Endodermal cell (in vitro differentiated cells): ENCODE data around the gene UGCG. TPM values are rescaled to one million over a fixed set of nuclear protein-coding genes. Genes with fewer than 3 reads are reported as not detected.

Experiments
- DNase-seq: peaks from one replicate; pipeline ENCODE4 v3.0.0-alpha.2; 2017
- H3K27ac ChIP-seq: 2 replicates; pipeline ENCODE4 v1.5.1; 2013; ENCODE audit warnings: mild to moderate bottlenecking, low read depth, low read length, moderate library complexity
- H3K27me3 ChIP-seq: 2 replicates; pipeline ENCODE4 v1.6.1; 2013; ENCODE audit warnings: mild to moderate bottlenecking, low read length, moderate library complexity; ENCODE audit not compliant: insufficient read depth, control insufficient read depth, poor library complexity, severe bottlenecking
- H3K36me3 ChIP-seq: 2 replicates; pipeline ENCODE4 v1.7.0; 2013; ENCODE audit warnings: mild to moderate bottlenecking, low read length, moderate library complexity; ENCODE audit not compliant: control insufficient read depth, insufficient read depth
- H3K4me1 ChIP-seq: one replicate; pipeline ENCODE4 v1.7.0; 2013; ENCODE audit warnings: low read length; ENCODE audit not compliant: control insufficient read depth, insufficient read depth
- H3K4me3 ChIP-seq: 2 replicates; pipeline ENCODE4 v1.5.1; 2013; ENCODE audit warnings: mild to moderate bottlenecking, low read length, moderate library complexity
- H3K9ac ChIP-seq: 2 replicates; pipeline ENCODE4 v1.6.1; 2013; ENCODE audit warnings: mild to moderate bottlenecking, low read length, moderate library complexity; ENCODE audit not compliant: poor library complexity, severe bottlenecking; ENCODE audit errors: extremely low read depth
- H3K9me3 ChIP-seq: 2 replicates; pipeline ENCODE4 v1.6.1; 2013; ENCODE audit warnings: mild to moderate bottlenecking, low read length, moderate library complexity; ENCODE audit not compliant: control insufficient read depth
- H3K27ac Mint-ChIP-seq: 2 replicates; pipeline ENCODE4 v1.8.0; 2020; ENCODE audit warnings: mixed read lengths
- H3K27me3 Mint-ChIP-seq: 2 replicates; pipeline ENCODE4 v1.8.0; 2021; ENCODE audit warnings: mild to moderate bottlenecking, mixed read lengths; ENCODE audit not compliant: insufficient read depth
- H3K36me3 Mint-ChIP-seq: 2 replicates; pipeline ENCODE4 v1.8.0; 2020; ENCODE audit warnings: low read depth, mixed read lengths
- H3K4me1 Mint-ChIP-seq: 2 replicates; pipeline ENCODE4 v1.8.0; 2020; ENCODE audit warnings: mixed read lengths
- H3K4me3 Mint-ChIP-seq: 2 replicates; pipeline ENCODE4 v1.8.0; 2020; ENCODE audit warnings: mild to moderate bottlenecking, moderate library complexity, mixed read lengths
- H3K9me3 Mint-ChIP-seq: 2 replicates; pipeline ENCODE4 v1.8.0; 2020; ENCODE audit warnings: mild to moderate bottlenecking, mixed read lengths
- CTCF ChIP-seq: fragments of 200-600 bp; sonication (generic); conservative IDR thresholded peaks from 2 replicates; pipeline ENCODE4 v1.5.0; 2021; ENCODE audit warnings: antibody characterized with exemption, mild to moderate bottlenecking
- WGBS, 2 experiments: methylation state at CpG; one replicate each; pipeline versions ENCODE4 v1.1.5 to v1.1.7; 2013; ENCODE audit warnings: missing lambda C conversion rate in 2 of 2, mixed read lengths in 1 of 2; ENCODE audit not compliant: insufficient coverage in 1 of 2, insufficient read length in 1 of 2; 5-methylcytosine and 5-hydroxymethylcytosine counted together
- total RNA-seq, 2 donors: library from RNA; stranded (reverse); fragmentation: NEBNext Ultra II Directional in 1 of 2; extraction: Animal tissue kit (Norgen Biotek cat#: 25700) in 1 of 2; gene quantifications; 2 replicates in 1 of 2; 3 replicates in 1 of 2; pipeline ENCODE4 v1.2.1, GENCODE V29; 2021

The UGCG gene
- total RNA-seq, 2 donors from 2014 or later, result 20.0 to 22.4 TPM

DNA sequence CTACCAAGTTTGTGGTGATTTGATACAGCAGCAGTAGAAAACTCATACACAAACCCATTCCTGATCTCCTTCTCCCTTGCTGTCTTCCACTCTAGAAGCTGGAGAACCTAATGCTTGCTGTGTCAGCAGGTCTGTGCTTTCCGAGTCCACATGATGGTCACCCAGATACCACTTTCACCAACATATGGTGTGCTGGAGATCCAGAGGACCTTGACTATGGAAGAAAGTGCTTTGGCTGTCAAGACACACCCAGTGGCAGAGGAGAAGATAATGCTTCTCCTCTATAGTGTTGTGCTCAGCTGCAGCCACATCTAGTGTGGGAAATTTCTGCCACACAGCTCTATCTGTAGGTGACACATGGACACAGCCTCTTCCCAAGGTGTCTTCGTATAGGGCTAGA, 67.4 kb downstream of the UGCG start:
- H3K36me3 ChIP-seq, result no peaks in the 10 kb centered on the region
- no peak for TF ChIP-seq CTCF
- no peak overlapping the region for H3K27ac ChIP-seq
- Mint-ChIP-seq H3K4me1 (peaks cover 10% of the 10 kb centered on the region), H3K36me3 (no peaks in the 10 kb centered on the region), H3K27ac (no peak overlapping the region), H3K27me3 (peaks cover 12% of the 10 kb centered on the region), H3K9me3 (no peaks in the 10 kb centered on the region), H3K4me3 (no peak overlapping the region)
- no peaks in the 10 kb centered on the region for H3K9me3 ChIP-seq
- DNase-seq, result no peak
- peaks cover 12% of the 10 kb centered on the region for H3K4me1 ChIP-seq
- H3K4me3 ChIP-seq, result no peak overlapping the region
- H3K9ac ChIP-seq, result no peak overlapping the region
- 90 to 100% methylated on average over 1 to 2 of the region's 2 CpGs for WGBS, 2 experiments
- H3K27me3 ChIP-seq, result no peaks in the 10 kb centered on the region

DNA sequence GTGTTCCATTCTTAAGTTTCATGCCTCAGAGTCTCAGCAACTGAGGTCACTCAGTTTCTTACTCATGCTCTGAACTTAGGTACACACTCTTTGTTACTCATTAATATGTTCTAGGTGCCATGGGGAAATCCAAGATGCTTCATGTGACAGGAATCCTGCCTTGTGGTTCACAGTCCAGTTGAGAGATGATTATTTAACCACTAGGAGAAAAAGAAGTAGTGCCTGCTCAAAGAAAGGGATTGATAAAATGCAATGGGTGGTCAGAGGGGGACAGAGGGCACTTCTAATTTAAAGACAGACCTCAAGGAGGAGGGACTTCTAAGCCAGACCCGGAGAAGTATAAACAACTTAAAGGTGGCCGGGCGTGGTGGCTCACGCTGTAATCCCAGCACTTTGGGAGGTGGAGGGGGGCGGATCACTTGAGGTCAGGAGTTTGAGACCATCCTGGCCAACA, 69.0 kb downstream of the UGCG start:
- no peak for DNase-seq
- H3K4me3 ChIP-seq, result no peak overlapping the region
- H3K27ac ChIP-seq, result no peak overlapping the region
- no peaks in the 10 kb centered on the region for H3K9me3 ChIP-seq
- no peaks in the 10 kb centered on the region for H3K36me3 ChIP-seq
- H3K27ac Mint-ChIP-seq, result no peak overlapping the region
- H3K4me1 Mint-ChIP-seq, result peaks cover 3% of the 10 kb centered on the region
- WGBS, 2 experiments, result 97 to 100% methylated on average over 5 of the region's 5 CpGs
- H3K4me3 Mint-ChIP-seq, result no peak overlapping the region
- no peaks in the 10 kb centered on the region for H3K36me3 Mint-ChIP-seq
- TF ChIP-seq CTCF, result no peak
- no peaks in the 10 kb centered on the region for H3K4me1 ChIP-seq
- H3K9me3 Mint-ChIP-seq, result no peaks in the 10 kb centered on the region
- H3K9ac ChIP-seq, result no peak overlapping the region
- H3K27me3 ChIP-seq, result no peaks in the 10 kb centered on the region
- H3K27me3 Mint-ChIP-seq, result peaks cover 12% of the 10 kb centered on the region

DNA sequence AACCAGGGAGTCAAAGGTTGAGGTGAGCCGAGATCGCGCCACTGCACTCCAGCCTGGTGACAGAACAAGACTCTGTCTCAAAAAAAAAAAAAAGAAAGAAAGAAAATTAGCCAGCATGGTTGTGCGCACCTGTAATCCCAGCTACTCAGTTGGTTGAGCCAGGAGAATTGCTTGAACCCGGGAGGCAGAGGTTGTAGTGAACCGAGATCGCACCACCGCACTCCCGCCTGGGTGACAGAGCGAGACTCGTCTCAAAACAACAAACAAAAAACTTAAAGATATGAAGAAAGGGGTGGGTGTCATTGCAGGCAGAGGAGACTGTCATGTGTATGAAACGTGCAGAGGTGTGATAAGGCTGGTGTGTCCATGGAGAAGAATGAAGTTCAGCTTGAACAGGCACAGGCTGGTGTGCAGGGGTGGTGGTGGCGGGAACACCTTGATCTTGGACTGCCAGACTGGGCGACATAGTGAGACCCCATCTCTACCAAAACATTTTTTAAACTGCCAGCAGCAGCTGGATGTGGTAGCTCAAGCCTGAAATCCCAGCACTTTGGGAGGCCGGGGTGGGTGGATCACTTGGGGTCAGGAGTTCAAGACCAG, 69.6 kb downstream of the UGCG start:
- no peak for TF ChIP-seq CTCF
- Mint-ChIP-seq H3K4me3 (no peak overlapping the region), H3K4me1 (peaks cover 9% of the 10 kb centered on the region), H3K27me3 (peaks cover 7% of the 10 kb centered on the region), H3K27ac (no peak overlapping the region), H3K9me3 (no peaks in the 10 kb centered on the region), H3K36me3 (no peaks in the 10 kb centered on the region)
- WGBS, 2 experiments, result 86 to 92% methylated on average over 2 to 11 of the region's 15 CpGs
- no peaks in the 10 kb centered on the region for H3K36me3 ChIP-seq
- H3K4me3 ChIP-seq, result no peak overlapping the region
- H3K4me1 ChIP-seq, result no peaks in the 10 kb centered on the region
- H3K27ac ChIP-seq, result no peak overlapping the region
- H3K9me3 ChIP-seq, result no peaks in the 10 kb centered on the region
- H3K27me3 ChIP-seq, result no peaks in the 10 kb centered on the region
- DNase-seq, result no peak
- no peak overlapping the region for H3K9ac ChIP-seq
